ENCODE results near the gene CMPK1.

DNA sequence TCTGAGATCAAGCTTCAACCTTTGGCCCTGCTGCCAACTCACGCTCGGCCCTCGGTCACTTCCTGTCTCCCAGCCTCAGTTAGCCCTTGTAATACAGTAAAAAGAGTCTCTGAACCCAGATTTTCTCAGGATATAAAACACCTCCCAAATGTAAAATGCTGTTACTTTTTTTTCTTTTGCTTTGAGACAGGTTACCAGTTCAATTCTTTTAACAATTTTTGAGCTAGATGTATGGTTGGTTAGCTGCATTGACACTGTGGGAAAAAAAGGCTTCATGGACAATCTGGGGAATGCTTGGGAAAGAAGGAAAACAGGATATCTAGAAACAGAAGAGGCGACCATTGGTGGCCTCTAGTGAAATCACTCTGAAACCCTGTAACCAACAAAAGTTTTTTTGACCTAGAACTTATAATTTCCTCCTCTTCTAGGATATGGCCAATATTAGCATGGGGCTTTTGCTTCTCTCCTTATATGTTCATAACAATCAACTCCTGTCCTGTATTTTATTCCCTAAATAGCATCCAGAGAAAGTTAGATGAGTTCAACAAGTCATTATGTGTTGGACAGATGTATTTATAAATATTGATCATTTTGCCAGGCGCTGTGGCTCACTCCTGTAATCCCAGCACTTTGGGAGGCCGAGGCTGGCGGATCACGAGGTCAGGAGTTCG is 1.3 kb downstream of the CMPK1 start:
- TF ChIP-seq BACH2 (CRISPR knock-in tag; IDR thresholded peaks at IDR 0.05; ENCODE audit: borderline replicate concordance) (no peak), ZFP30 (CRISPR knock-in tag; IDR thresholded peaks at IDR 0.05) (no peak), PATZ1 (CRISPR knock-in tag; IDR thresholded peaks at IDR 0.05; ENCODE audit: borderline replicate concordance) (no peak)
